DMS 273 (cell line): ENCODE data around the gene MAML1.
A peak's percentile ranks its signal among the peaks of the same experiment; 100 is the strongest.
"Not testable (repeated sequence)": the region's sequence is repeated elsewhere in the genome, so short reads cannot be mapped to it uniquely, and the experiment has no call there.

Experiments used
- DNase-seq: peaks from one replicate; lab custom pipeline; 2025; ENCODE audit not compliant: unreplicated experiment; lab: John Stamatoyannopoulos, UW

The MAML1 gene, protein sequence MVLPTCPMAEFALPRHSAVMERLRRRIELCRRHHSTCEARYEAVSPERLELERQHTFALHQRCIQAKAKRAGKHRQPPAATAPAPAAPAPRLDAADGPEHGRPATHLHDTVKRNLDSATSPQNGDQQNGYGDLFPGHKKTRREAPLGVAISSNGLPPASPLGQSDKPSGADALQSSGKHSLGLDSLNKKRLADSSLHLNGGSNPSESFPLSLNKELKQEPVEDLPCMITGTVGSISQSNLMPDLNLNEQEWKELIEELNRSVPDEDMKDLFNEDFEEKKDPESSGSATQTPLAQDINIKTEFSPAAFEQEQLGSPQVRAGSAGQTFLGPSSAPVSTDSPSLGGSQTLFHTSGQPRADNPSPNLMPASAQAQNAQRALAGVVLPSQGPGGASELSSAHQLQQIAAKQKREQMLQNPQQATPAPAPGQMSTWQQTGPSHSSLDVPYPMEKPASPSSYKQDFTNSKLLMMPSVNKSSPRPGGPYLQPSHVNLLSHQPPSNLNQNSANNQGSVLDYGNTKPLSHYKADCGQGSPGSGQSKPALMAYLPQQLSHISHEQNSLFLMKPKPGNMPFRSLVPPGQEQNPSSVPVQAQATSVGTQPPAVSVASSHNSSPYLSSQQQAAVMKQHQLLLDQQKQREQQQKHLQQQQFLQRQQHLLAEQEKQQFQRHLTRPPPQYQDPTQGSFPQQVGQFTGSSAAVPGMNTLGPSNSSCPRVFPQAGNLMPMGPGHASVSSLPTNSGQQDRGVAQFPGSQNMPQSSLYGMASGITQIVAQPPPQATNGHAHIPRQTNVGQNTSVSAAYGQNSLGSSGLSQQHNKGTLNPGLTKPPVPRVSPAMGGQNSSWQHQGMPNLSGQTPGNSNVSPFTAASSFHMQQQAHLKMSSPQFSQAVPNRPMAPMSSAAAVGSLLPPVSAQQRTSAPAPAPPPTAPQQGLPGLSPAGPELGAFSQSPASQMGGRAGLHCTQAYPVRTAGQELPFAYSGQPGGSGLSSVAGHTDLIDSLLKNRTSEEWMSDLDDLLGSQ

DNA sequence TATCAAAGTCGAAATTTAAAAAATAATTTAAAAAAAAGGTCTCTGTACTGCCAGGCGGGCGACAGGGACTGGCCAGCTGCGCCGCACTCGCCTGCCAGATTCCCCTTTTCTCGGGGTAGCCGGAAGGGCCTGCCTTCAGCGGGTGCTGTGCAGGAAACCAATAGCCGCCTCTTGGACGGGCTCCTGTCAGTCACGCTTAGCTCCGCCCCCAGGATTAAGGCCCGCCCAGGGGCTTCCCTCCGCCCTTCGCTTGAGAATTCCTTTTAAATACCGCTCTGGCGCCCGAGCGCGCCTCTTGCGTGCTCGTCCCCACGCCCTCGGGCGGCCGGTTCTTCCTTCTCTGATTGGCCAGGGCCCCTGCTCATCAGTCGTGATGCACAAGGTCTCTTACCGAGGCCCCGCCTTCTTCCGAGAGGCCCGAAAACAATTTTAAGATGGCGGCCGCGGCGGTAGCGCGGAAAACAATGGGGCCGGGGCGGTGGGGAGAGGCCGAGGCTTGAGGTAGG, at the start of gene MAML1:
TSS of gene MAML1 (plus strand) at position 411 of the 506 bp plus-strand sequence. CDS start 291 bp downstream, outside the sequence.
- DNase-seq: peak; percentile 100

DNA sequence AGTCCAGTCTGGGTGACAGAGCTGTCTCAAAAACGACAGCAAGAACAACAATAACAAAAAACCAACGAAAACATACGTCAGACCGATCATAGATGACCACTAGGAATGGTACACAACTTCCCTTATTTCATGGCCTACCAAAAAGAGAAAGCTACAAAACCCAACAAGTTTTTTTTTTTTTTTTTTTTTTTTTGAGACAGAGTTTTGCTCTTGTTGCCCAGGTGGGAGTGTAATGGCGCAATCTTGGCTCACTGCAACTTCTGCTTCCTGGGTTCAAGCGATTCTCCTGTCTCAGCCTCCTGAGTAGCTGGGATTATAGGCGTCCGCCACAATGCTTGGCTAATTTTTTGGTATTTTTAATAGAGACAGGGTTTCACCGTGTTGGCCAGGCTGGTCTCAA, 43.4 kb upstream of the MAML1 start:
- DNase-seq: not testable (repeated sequence)

GRCh38 chr5:179694561-179694960, 38.1 kb upstream of the MAML1 start:
- no peak for DNase-seq

DNA sequence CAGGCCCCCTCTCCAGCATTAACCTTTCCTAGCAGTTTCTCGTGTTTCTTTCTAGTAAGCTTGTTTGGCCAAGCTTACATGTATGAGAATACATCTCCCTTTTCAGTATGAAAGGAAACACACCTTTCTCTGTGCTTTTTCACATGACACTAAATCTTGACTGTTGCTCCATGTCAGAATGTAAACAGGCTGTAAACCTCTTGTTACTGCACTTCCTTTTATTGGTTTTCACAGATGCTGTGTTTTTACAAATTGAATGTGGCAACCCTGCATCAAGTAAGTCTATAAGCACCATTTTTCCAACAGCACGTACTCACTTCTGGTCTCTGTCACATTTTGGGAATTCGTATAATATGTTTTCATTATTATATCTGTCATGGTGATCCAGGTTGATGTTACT, 36.0 kb upstream of the MAML1 start:
- DNase-seq: no peak

GRCh38 chr5:179697108-179697507, 35.5 kb upstream of the MAML1 start:
- DNase-seq: no peak

DNA sequence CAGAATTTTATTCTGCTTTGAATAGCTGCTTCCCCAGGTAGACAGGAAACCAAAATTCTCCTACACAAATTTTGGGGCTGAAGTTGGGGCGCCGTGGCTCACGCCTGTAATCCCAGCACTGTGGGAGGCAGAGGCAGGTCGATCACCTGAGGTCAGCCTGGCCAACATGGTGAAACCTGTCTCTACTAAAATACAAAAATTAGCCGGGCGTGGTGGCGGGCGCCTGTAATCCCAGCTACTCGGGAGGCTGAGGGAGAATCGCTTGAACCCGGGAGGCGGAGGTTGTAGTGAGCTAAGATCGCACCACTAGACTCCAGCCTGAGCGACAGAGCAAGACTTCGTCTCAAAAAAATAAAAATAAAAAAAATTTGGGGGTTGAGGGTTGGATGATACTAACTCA, 35.1 kb upstream of the MAML1 start:
- not testable (repeated sequence) for DNase-seq

DNA sequence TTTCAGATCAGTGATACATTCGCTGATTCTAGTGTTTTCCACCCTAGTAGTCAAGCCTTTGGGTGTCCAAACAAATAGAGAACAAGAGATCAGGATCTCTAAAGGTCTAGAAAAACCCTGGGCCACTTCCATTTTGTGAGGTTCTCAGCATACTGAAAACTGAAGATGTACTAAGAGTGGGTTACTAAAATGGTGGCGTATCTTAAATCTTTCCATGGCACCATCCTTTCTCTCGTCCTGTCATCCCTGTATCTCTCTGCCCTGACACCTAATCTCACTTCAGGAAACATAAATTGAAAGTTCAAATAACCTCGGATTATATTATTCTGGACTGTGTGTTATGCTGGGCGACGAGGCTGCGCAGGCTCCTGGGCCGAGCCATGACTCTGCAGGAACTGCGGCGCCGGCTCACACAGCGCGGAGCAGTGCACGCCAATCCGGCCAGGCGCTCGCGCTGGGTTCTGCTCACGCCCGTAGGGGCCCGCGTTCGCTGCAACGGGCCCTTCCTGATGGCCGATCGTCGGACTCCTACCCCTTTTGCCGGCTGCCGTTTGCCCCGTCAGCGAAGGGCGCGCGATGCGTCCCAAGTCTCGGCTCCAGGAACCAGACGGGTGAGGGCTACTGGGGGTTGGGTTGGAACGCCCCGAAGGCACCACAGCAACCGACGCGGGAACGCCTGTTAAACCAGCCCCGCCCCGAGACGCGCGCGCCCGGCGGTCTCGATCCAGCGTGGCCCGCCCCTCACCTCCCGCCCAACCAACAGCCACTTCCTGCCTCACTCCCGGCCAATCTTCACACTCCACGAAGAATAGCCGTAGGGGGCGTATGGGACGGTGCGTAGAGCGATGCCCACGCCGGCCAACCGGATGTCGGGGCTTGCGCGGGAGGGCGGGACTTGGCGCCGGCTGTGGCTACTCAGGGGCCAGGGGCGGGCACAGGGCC, 34.4 kb upstream of the MAML1 start:
- DNase-seq: peak; percentile 100

- peak; percentile 62 for DNase-seq
Measured at GRCh38 chr5:179698935-179699615, 33.5 kb upstream of the MAML1 start, which contains the start of gene CANX. Gene CANX (plus strand): TSS chr5:179698967. CDS start chr5:179705682, 6,715 bp downstream.

- DNase-seq: peak; percentile 58
Measured at GRCh38 chr5:179699616-179700237, 32.9 kb upstream of the MAML1 start.

DNA sequence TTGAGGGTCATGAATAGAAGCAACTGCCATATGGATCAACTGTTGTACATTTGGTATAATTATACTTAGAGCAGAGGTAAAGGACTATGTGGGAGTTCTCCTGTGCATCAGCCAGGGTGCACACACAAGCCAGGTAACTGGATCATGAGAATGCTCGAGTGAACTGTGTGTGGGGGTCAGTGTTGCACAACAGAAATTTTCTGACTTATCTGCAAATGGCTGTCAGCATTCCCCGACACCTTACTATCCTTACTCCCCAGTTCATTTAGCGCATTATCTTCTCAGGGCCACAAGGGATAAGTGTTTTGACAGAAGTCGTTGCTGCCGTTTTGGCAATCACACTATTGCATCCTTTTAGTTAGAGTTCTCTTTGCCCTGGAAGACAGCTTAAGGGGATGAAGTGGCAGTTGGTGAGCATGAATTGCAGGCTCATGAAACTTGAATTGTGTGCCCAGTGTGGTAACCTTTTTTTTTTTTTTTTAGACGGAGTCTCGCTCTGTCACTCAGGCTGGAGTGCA, 32.2 kb upstream of the MAML1 start:
- no peak for DNase-seq

DNA sequence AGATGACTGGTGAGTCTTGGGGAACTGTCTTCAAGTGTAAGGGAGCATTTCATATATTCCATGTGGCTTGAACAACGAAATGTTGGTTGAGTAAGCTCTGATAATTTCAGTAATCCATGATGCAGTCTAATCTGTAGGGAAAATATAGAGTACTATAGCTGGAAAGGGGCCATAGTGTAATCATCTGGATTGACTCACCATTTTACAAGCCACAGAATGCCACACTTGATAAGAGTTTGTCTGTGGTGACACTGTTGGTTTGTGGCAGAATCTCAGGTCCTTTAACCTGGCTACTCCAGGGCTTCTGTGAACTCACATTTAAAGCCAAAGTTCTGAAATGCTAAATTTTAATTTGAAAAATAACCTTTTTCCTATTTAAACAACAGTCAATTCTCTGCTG, 16.3 kb upstream of the MAML1 start:
- no peak for DNase-seq

GRCh38 chr5:179720222-179720621, 12.4 kb upstream of the MAML1 start:
- DNase-seq: no peak

- DNase-seq: no peak
Measured at GRCh38 chr5:179724163-179724562, 8.5 kb upstream of the MAML1 start.

GRCh38 chr5:179727106-179727505, 5.5 kb upstream of the MAML1 start:
- no peak for DNase-seq

GRCh38 chr5:179729303-179729702, 3.3 kb upstream of the MAML1 start:
- no peak for DNase-seq

DNA sequence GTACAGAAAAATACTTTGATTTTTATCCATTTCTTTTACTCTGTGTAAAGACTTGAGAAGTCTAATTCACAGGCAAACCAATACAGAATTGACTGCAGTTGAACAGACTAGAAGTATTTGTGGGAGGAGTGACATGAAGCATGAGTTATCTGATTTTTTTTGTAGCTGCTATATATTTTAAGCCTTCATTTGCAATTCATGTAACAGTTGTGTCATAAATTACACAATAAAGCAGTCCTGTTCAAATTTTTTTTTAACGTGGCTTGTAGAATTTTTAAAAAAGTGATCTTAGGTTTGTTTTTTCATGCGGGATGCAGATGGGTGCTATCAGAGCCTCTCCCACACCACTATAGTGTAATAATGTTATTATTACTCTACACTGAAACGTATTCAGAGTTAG, 2.9 kb upstream of the MAML1 start:
- DNase-seq: no peak

DNA sequence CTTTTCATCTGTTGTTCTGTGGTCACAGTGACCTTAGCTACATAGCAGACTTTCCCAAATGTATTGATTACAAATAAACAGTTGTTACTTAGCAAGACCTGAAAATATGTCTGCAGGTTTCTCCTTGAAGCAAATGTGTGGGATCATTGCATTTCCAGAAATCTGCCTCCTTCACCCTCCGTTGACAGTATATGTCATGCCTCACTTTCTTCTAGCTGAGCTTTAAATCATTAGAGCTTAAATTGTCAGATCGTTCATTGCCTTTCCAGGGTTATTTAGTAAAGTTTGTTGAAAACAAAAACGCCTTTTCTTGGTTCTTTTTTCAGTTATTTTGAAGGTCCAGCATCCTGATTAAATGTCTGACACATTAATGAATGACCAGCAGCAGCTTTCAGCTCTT, 2.3 kb upstream of the MAML1 start:
- no peak for DNase-seq

DNA sequence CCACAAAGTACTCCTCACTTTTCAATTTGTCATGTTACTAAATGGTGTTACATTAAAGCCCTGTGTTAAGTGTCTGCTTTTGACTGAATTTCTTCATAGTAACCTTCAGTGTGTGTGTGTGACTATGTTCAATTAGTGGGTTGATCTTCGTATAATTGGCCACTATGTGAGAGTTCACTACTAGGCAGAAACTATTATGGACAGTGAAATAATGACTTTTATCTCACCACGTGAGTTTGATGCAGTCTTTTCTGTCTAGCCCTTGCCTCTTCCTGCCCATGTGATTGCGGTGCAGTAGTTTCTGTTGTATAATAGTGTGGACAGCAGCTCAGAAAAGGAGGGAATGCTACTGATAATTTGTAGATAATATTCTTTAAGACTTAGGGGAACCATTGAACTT, 1.8 kb upstream of the MAML1 start:
- DNase-seq: peak; percentile 11

DNA sequence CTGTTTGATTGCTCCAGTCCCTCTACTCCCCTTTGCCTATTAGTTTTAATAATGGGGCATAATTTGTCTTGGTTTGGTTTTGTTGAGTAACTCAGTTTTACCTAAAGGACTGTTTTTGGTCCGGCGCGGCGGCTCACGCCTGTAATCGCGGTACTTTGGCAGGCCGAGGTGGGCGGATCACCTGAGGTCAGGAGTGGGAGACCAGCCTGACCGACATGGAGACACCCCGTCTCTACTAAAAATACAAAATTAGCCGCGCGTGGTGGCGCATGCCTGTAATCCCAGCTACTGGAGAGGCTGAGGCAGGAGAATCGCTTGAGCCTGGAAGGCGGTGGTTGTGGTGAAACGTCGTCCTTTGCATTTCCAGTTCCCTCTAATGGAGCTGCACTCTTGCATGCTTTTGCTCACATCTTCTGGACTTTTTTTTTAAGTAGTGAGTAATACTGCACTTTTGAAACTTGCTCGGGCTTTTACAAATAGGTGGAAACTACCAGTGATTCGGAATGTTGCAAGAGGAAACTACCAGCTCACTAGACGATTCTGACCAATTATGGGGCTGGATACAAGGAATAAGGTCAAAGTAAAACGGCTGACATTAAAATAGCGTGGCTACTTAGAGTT, 721 bp upstream of the MAML1 start:
- DNase-seq: no peak
